Thyroid gland (tissue), 4 donors: ENCODE measurements around the gene LRIT1.

Experiments used
- CTCF ChIP-seq, 6 experiments: fragments of 200-600 bp in 3 of 6; fragments of 450-650 bp in 3 of 6; sonication (generic) in 3 of 6; IDR thresholded peaks; one replicate each; pipeline ENCODE4 v1.5.1; 2016 to 2019; ENCODE audit warnings: antibody characterized with exemption in 6 of 6, mild to moderate bottlenecking in 2 of 6, inconsistent platforms in 1 of 6, moderate library complexity in 1 of 6
- POLR2A ChIP-seq, 2 donors: fragments of 450-650 bp; IDR thresholded peaks; one replicate each; pipeline ENCODE4 v1.6.1; 2017; ENCODE audit warnings: antibody characterized with exemption in 2 of 2, mild to moderate bottlenecking in 2 of 2, moderate library complexity in 1 of 2

GRCh38 chr10:84237199-84238051 is 3.9 kb downstream of the LRIT1 start:
- TF ChIP-seq CTCF (IDR thresholded peaks at IDR 0.05) (peak in 1 of 6 experiments; percentile 14), POLR2A (IDR thresholded peaks at IDR 0.05) (no peak)
